K562 (cell line): ENCODE results near the gene ARHGEF4. TPM values are rescaled to one million over a fixed set of nuclear protein-coding genes. Genes with fewer than 3 reads are reported as not detected.

ENCODE experiments used
- ATAC-seq: fragments of 200-7000 bp; cut with Tn5 transposase; 3 replicates; pipeline ENCODE4 v1.9.1; 2020; ENCODE audit warnings: moderate library complexity
- BruUV-seq: library from RNA; stranded (reverse); fragments of 400-500 nt; replicated peaks from 2 replicates; lab custom pipeline; 2021; lab: Mats Ljungman, UMichigan
- CTCF ChIA-PET: fragments of 300-600 bp; formaldehyde crosslinking; extraction: SDS; loops from one replicate; lab custom pipeline; 2021; ENCODE audit warnings: low intra/inter-chr PET ratio; lab: Yijun Ruan, JAX
- POLR2A ChIA-PET: fragments of 300-600, 350-650 bp; sonication (Branson Sonifier 250); formaldehyde crosslinking; extraction: SDS; loops from one replicate; lab custom pipeline; 2021; ENCODE audit warnings: antibody characterized with exemption, inconsistent platforms; lab: Yijun Ruan, JAX
- DNase-seq, 4 experiments: peaks; one replicate each; pipeline versions ENCODE4 v3.0.0 to v3.0.0-alpha.2; 2011 to 2018; ENCODE audit warnings: low spot score in 3 of 4, mixed read lengths in 3 of 4; ENCODE audit errors: extremely low read depth in 1 of 4
- FAIRE-seq: peaks from 2 replicates; lab custom pipeline; 2011; peaks lifted over from hg19 to GRCh38; lab: Jason Lieb, UNC
- H2AFZ ChIP-seq: 2 replicates; pipeline ENCODE4 v1.6.0; 2011; ENCODE audit warnings: low read depth, low read length, control low read depth, inconsistent platforms
- H3K27ac ChIP-seq: fragments of 200-600 bp; 3 replicates; pipeline ENCODE4 v1.8.0; 2011; ENCODE audit warnings: low read depth, mild to moderate bottlenecking, control low read depth, inconsistent platforms, low read length, moderate library complexity, mixed read lengths; ENCODE audit errors: extremely low read depth
- H3K27me3 ChIP-seq, 2 experiments: fragments of 300-600 bp in 1 of 2; 2 replicates in 1 of 2; 3 replicates in 1 of 2; pipeline versions ENCODE4 v1.6.0 to v1.8.0; 2011; ENCODE audit warnings: inconsistent platforms in 2 of 2, low read length in 2 of 2, mild to moderate bottlenecking in 1 of 2, mixed read lengths in 1 of 2, moderate library complexity in 1 of 2; ENCODE audit not compliant: control insufficient read depth in 2 of 2, insufficient read depth in 2 of 2
- H3K36me3 ChIP-seq: fragments of 300-600 bp; 3 replicates; pipeline ENCODE4 v1.8.0; 2011; ENCODE audit warnings: mild to moderate bottlenecking, low read length, inconsistent platforms; ENCODE audit not compliant: control insufficient read depth, insufficient read depth
- H3K4me1 ChIP-seq, 2 experiments: fragments of 200-600 bp in 1 of 2; replicated peaks in 1 of 2; 2 replicates in 1 of 2; 3 replicates in 1 of 2; pipeline versions ENCODE4 v1.5.1 to v1.8.0; 2011; ENCODE audit warnings: inconsistent platforms in 2 of 2, low read length in 2 of 2, mild to moderate bottlenecking in 1 of 2, mixed read lengths in 1 of 2, moderate library complexity in 1 of 2; ENCODE audit not compliant: control insufficient read depth in 2 of 2, insufficient read depth in 2 of 2
- H3K4me2 ChIP-seq: 2 replicates; pipeline ENCODE4 v1.6.1; 2011; ENCODE audit warnings: low read length, control low read depth, inconsistent platforms, mixed read lengths; ENCODE audit not compliant: insufficient read depth
- H3K4me3 ChIP-seq: fragments of 200-600 bp; sonication (generic), shearing (Covaris generic); 2 replicates; pipeline ENCODE4 v1.5.1; 2016; ENCODE audit warnings: control low read depth, inconsistent platforms
- H3K79me2 ChIP-seq: fragments of 200-600 bp; 3 replicates; pipeline ENCODE4 v1.8.0; 2011; ENCODE audit warnings: low read length, inconsistent platforms; ENCODE audit not compliant: control insufficient read depth, insufficient read depth
- H3K9ac ChIP-seq, 2 experiments: 2 replicates each; pipeline versions ENCODE4 v1.6.0 to v1.6.1; 2011; ENCODE audit warnings: low read depth in 2 of 2, low read length in 2 of 2, control low read depth in 1 of 2, inconsistent platforms in 1 of 2, mild to moderate bottlenecking in 1 of 2, mixed read lengths in 1 of 2; ENCODE audit not compliant: insufficient read depth in 1 of 2
- H3K9me1 ChIP-seq: one replicate; pipeline ENCODE4 v1.6.0; 2011; ENCODE audit warnings: inconsistent platforms, mild to moderate bottlenecking, low read length, moderate library complexity; ENCODE audit not compliant: control insufficient read depth, insufficient read depth
- H3K9me3 ChIP-seq: replicated peaks from 2 replicates; pipeline ENCODE4 v1.5.1; 2011; ENCODE audit warnings: low read depth, low read length, inconsistent platforms; ENCODE audit not compliant: control insufficient read depth, insufficient read depth
- H4K20me1 ChIP-seq: replicated peaks from 2 replicates; pipeline ENCODE4 v1.6.1; 2011; ENCODE audit warnings: low read length, inconsistent platforms, mixed read lengths; ENCODE audit not compliant: control insufficient read depth, insufficient read depth
- ARID2 ChIP-seq: fragments of 450-650 bp; IDR thresholded peaks from 2 replicates; pipeline ENCODE4 v1.6.1; 2017; ENCODE audit warnings: antibody characterized with exemption, mild to moderate bottlenecking
- GTF2A2 ChIP-seq: IDR thresholded peaks from 2 replicates; pipeline ENCODE4 v1.6.1; 2016; ENCODE audit warnings: mild to moderate bottlenecking, missing genetic modification characterization, missing compliant biosample characterization
- L3MBTL2 ChIP-seq: fragments of 450-650 bp; IDR thresholded peaks from 2 replicates; pipeline ENCODE4 v1.6.1; 2016; ENCODE audit warnings: mild to moderate bottlenecking, moderate library complexity
- RBM15 ChIP-seq: fragments of 200-400 bp; formaldehyde crosslinking; IDR thresholded peaks from 2 replicates; pipeline ENCODE4 v1.6.1; 2018; ENCODE audit warnings: mild to moderate bottlenecking, low read length, moderate library complexity; ENCODE audit not compliant: insufficient read depth
- SRSF7 ChIP-seq: fragments of 200-400 bp; formaldehyde crosslinking; optimal IDR thresholded peaks from 2 replicates; pipeline ENCODE3; 2017; ENCODE audit warnings: mild to moderate bottlenecking, low read depth, low read length
- WGBS: fragments of 100-300 bp; shearing (Covaris generic); methylation state at CpG from one replicate; pipeline ENCODE4 v1.1.6; 2016; ENCODE audit warnings: low coverage, mixed read lengths; ENCODE audit not compliant: insufficient coverage; ENCODE audit errors: missing lambda C conversion rate; 5-methylcytosine and 5-hydroxymethylcytosine counted together
- in situ Hi-C: fragments of 300-500 bp; cut with MboI; formaldehyde crosslinking; loops from 4 replicates; pipeline ENCODE4 v1.15.0; 2018; ENCODE audit warnings: inconsistent platforms, mixed read lengths
- intact Hi-C: fragments of 100-400 bp; cut with micrococcal nuclease; formaldehyde crosslinking; loops from 2 replicates; pipeline ENCODE4 v1.14.2; 2022
- polyA plus RNA-seq, 8 experiments: library from polyadenylated mRNA; depleted of rRNA in 4 of 8; stranded (reverse) in 5 of 8; unstranded in 3 of 8; fragments of >200 nt; fragmentation: Nextera tagmentation in 2 of 8; fragmentation: Illumina TruSeq in 1 of 8; extraction: Ambion mirVana in 2 of 8; extraction: Trizol in 1 of 8; gene quantifications; 2 replicates each; pipeline versions ENCODE4 v1.2.1 to v1.2.3, GENCODE V29; 2011 to 2014; ENCODE audit warnings: inconsistent platforms in 1 of 8, missing spikeins in 1 of 8
- total RNA-seq, 7 experiments: library from RNA; depleted of rRNA in 6 of 7; stranded (reverse); fragments of >200 nt in 6 of 7; fragmentation: Illumina TruSeq in 2 of 7; extraction: Trizol in 2 of 7; gene quantifications; 2 replicates each; pipeline versions ENCODE4 v1.2.1 to v1.2.3, GENCODE V29; 2011 to 2021; ENCODE audit warnings: low replicate concordance in 1 of 7
- TF ChIP-seq, protein P1 (sequence below): fragments of 450-650 bp; IDR thresholded peaks from 2 replicates; pipeline ENCODE4 v1.7.1; 2018; ENCODE audit warnings: mild to moderate bottlenecking, low read depth; ENCODE audit not compliant: partially characterized antibody
- TF ChIP-seq, protein P2 (sequence below): fragments of 450-650 bp; formaldehyde crosslinking; conservative IDR thresholded peaks from 2 replicates; pipeline ENCODE4 v1.4.0; 2022; ENCODE audit warnings: mild to moderate bottlenecking, missing genetic modification characterization

The ARHGEF4 gene
- total and polyA plus RNA-seq, 9 of the 15 experiments (the other 6 are each of a cell fraction or from before 2014, with no cell fraction given) = not detected

GRCh38 chr2:130891966-130892365 is 55.3 kb downstream of the ARHGEF4 start (continued):
- TF ChIP-seq SRSF7 = no peak
- TF ChIP-seq, protein P1, sequence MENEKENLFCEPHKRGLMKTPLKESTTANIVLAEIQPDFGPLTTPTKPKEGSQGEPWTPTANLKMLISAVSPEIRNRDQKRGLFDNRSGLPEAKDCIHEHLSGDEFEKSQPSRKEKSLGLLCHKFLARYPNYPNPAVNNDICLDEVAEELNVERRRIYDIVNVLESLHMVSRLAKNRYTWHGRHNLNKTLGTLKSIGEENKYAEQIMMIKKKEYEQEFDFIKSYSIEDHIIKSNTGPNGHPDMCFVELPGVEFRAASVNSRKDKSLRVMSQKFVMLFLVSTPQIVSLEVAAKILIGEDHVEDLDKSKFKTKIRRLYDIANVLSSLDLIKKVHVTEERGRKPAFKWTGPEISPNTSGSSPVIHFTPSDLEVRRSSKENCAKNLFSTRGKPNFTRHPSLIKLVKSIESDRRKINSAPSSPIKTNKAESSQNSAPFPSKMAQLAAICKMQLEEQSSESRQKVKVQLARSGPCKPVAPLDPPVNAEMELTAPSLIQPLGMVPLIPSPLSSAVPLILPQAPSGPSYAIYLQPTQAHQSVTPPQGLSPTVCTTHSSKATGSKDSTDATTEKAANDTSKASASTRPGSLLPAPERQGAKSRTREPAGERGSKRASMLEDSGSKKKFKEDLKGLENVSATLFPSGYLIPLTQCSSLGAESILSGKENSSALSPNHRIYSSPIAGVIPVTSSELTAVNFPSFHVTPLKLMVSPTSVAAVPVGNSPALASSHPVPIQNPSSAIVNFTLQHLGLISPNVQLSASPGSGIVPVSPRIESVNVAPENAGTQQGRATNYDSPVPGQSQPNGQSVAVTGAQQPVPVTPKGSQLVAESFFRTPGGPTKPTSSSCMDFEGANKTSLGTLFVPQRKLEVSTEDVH = no peak
- no peak for TF ChIP-seq RBM15
- no peak for TF ChIP-seq ARID2

DNA sequence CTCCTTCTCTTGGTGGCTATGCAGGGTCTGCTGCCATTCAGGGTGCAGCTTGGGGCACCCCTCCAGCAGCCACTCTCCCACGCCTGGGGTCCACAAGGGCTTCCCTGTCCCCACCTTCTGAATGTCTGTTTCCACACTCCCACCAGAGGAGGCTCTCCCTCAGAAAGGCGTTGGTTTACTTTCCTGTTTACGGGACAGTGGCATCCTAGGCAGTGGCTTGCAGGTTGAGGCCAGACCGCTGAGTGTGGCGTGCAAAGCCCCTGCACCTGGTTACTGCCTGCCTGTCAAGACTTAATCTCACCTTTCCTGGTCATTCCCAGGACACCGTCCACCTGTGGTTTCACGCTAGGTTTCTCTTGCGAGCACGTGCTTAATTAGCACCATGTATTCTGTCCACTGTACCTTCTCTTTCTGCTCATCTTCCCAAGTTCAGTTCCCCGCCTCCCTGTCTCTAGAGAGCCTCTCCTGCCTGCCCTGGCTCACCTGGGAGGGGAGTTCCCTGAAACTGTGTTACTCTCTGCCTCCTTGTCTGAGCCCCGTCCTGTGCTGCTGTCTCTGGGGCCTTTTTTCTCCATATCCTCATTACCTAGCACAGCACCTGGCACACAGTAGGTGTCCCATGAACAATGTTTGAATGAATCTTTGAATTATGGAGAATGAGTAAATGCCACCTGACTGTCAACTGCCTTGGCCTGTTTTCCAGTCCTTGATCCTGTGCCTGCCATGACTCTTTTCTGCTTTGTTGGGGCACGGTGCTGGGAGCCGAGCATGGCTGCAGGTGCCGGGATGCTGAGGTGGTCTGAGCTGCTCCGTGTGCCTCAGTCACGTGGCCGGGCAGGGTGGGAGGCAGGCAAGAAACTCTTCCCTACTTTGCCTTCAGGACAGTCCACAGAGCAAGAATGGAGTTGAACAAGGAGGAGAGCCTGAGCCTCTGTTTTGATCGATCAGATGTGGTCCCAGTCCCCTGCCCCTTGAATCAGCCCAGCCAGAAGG is 56.4 kb downstream of the ARHGEF4 start:
- H3K9me1 ChIP-seq = no peaks in the 10 kb centered on the region
- ChIA-PET POLR2A (interaction anchor here (0.5 kb wide), 1 partner anchor 1536 kb away, joined by 3 read pairs; no protein-coding TSS in a partner anchor), CTCF (no interaction called here)
- H3K79me2 ChIP-seq = no peaks in the 10 kb centered on the region
- WGBS = under 1% methylated on average over 16 of the region's 18 CpGs
- intact Hi-C loops (no loop called here), in situ Hi-C loops (no loop called here)
- no peaks in the 10 kb centered on the region for H4K20me1 ChIP-seq
- ATAC-seq = no peak
- H3K36me3 ChIP-seq = no peaks in the 10 kb centered on the region
- H3K27ac ChIP-seq = no peak overlapping the region
- no peak overlapping the region for H2AFZ ChIP-seq
- H3K9me3 ChIP-seq = no peaks in the 10 kb centered on the region
- H3K4me3 ChIP-seq = no peak overlapping the region
- peaks cover 17 to 52% of the 10 kb centered on the region in 2 experiments; a peak in 4 of 5 replicates for H3K27me3 ChIP-seq
- FAIRE-seq = no peak
- TF ChIP-seq, protein P2, sequence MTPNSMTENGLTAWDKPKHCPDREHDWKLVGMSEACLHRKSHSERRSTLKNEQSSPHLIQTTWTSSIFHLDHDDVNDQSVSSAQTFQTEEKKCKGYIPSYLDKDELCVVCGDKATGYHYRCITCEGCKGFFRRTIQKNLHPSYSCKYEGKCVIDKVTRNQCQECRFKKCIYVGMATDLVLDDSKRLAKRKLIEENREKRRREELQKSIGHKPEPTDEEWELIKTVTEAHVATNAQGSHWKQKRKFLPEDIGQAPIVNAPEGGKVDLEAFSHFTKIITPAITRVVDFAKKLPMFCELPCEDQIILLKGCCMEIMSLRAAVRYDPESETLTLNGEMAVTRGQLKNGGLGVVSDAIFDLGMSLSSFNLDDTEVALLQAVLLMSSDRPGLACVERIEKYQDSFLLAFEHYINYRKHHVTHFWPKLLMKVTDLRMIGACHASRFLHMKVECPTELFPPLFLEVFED (CRISPR knock-in tag) = no peak
- TF ChIP-seq GTF2A2 (tag) (no peak), L3MBTL2 (no peak)
- no peak overlapping the region for H3K4me2 ChIP-seq
- no peaks in the 10 kb centered on the region for H3K4me1 ChIP-seq
- BruUV-seq = no TSS peak
- no peak for DNase-seq
- no peak overlapping the region for H3K9ac ChIP-seq
